ENCODE results near the gene SLC6A8. TPM values are rescaled to one million over a fixed set of nuclear protein-coding genes. Genes with fewer than 3 reads are reported as not detected.

SLC6A8 gene
- total and polyA plus RNA-seq, 2 of the 4 experiments (the other 2 are of a cell fraction): 7.2 to 25.5 TPM

DNA sequence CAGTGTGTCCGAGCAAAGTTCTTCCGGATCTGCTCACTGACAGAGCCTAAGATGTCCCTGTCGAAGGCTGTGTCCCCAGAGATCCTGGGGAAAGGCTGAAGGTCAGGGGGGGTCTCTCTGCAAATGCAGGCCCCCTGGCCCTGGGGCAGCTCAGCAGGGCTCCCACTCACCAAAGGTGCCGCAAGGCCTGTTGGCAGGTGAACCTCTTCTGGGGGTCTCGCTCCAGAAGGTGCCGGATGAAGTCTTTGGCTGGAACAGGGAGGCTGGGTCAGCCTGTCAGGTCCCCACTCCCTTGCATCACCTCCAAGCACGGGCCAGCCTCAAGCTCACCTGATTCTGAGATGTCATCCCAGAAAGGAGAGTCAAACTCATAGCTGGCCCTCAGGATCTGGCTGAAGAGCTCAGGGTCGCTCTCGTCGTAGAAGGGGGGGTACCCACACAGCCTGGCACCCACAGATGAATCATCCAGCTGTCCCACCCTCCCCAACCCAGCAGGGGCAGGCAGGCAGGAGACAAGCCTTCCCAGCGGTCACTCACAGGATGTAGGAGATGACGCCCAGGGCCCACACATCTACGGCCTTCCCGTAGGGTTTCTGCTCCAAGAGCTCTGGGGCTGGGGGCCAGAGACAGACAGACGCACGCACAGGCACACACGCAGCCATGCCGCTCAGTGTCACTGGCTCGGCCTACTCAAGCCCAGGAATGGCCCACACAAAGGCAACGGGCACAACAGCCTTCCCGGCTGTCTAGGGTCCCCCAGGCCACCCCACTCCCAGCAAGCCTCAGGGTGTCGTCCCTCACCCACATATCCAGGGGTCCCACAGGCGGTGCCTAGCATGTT lies 16.8 kb upstream of the SLC6A8 start:
- H2BK120ac ChIP-seq (ENCODE audit: low read depth, low read length): no peak overlapping the region
- H3K27me3 ChIP-seq (ENCODE audit: control insufficient read depth, insufficient read depth, low read length): peaks cover 24% of the 10 kb centered on the region
- ChIA-PET CTCF (no interaction called here), POLR2A (ENCODE audit: unreplicated experiment) (no interaction called here)
- no peaks in the 10 kb centered on the region for H3K79me1 ChIP-seq (ENCODE audit: low read depth in 1 of 2, low read length in 2 of 2)
- no peak overlapping the region for H4K91ac ChIP-seq (ENCODE audit: insufficient read depth, low read depth, low read length)
- H3K4ac ChIP-seq (ENCODE audit: low read depth, low read length): no peak overlapping the region
- no peak overlapping the region for H3K23ac ChIP-seq (ENCODE audit: low read depth, low read length)
- no peak overlapping the region for H2BK15ac ChIP-seq (ENCODE audit: low read depth, low read length)
- BruUV-seq (replicated peaks): no TSS peak
- no peaks in the 10 kb centered on the region; the same call in 1 of the 2 replicates for H4K20me1 ChIP-seq (ENCODE audit: insufficient read depth, low read length)
- H2BK5ac ChIP-seq (ENCODE audit: low read depth, low read length, poor library complexity, severe bottlenecking): no peak overlapping the region
- ATAC-seq (ENCODE audit: low read depth) (no peak), DNase-seq (no peak)
- H3K18ac ChIP-seq (ENCODE audit: low read depth, low read length): no peak overlapping the region
- no peak overlapping the region for H3K56ac ChIP-seq (ENCODE audit: extremely low read depth, insufficient read depth, low read length)
- dilution Hi-C loops (cut with HindIII; ENCODE audit: low sequenced_read_pairs, unreplicated experiment): no loop called here
- no peak overlapping the region for H2AK9ac ChIP-seq (replicated peaks; ENCODE audit: low read depth, low read length, poor library complexity)
- H2BK20ac ChIP-seq (ENCODE audit: low read depth, low read length): no peak overlapping the region
- H2AK5ac ChIP-seq (ENCODE audit: low read depth, low read length): no peak overlapping the region
- WGBS, 2 experiments (ENCODE audit: extremely low coverage in 2 of 2, insufficient read length in 1 of 2): 89% methylated on average over 10 of the region's 23 CpGs; no CpG with 5 or more reads in 1 of the 2 experiments
- no peaks in the 10 kb centered on the region; the same call in 1 of the 2 replicates for H3K9me1 ChIP-seq (ENCODE audit: insufficient read depth, low read length)
- H3K9ac ChIP-seq (ENCODE audit: low read depth, low read length): no peak overlapping the region
- no peak overlapping the region for H4K8ac ChIP-seq (ENCODE audit: low read depth in 2 of 2, low read length in 2 of 2)
- no peak for TF ChIP-seq RCOR1 (IDR thresholded peaks at IDR 0.05; ENCODE audit: insufficient replicate concordance, low read length)
- TF ChIP-seq MAZ (IDR thresholded peaks at IDR 0.05; ENCODE audit: borderline replicate concordance, low read depth, low read length): no peak
- no peak for TF ChIP-seq RAD21 (IDR thresholded peaks at IDR 0.05; ENCODE audit: low read length)
- no peak for TF ChIP-seq CEBPB (IDR thresholded peaks at IDR 0.05; ENCODE audit: low read depth, low read length)
- TF ChIP-seq FOS (IDR thresholded peaks at IDR 0.05; ENCODE audit: low read depth, low read length): no peak
- H3K14ac ChIP-seq (replicated peaks; ENCODE audit: low read depth, low read length): no peak overlapping the region
- in situ Hi-C loops (cut with MboI; ENCODE audit: low sequenced_read_pairs): loop anchor here (25.0 kb wide), 1 partner anchor 709 kb away; no protein-coding TSS in a partner anchor
- H4K5ac ChIP-seq (ENCODE audit: low read depth, low read length): no peak overlapping the region
- H3K4me3 ChIP-seq (ENCODE audit: insufficient read depth, low read depth, low read length): no peak overlapping the region
- H2AFZ ChIP-seq (replicated peaks; ENCODE audit: low read length, poor library complexity): no peak overlapping the region
- intact Hi-C loops (cut with micrococcal nuclease): no loop called here
- no peak overlapping the region for H3K4me2 ChIP-seq (ENCODE audit: low read depth, low read length)
- no peaks in the 10 kb centered on the region for H3K36me3 ChIP-seq (ENCODE audit: control insufficient read depth, insufficient read depth, low read length)
- H3K9me3 ChIP-seq (ENCODE audit: control insufficient read depth, insufficient read depth, low read length): peaks cover 4% of the 10 kb centered on the region; the same call in 1 of the 2 replicates
- H3K27ac ChIP-seq (ENCODE audit: insufficient read depth, low read length): no peak overlapping the region
- H3K4me1 ChIP-seq (ENCODE audit: control insufficient read depth, insufficient read depth, low read length): no peaks in the 10 kb centered on the region
